Activated naive CD8-positive, alpha-beta T cell treated with anti-CD3 and anti-CD28 coated beads, Interleukin-2, amount 50 U/mL, for 24 hours (primary cell): ENCODE data around the gene SYNM.

Experiments
- ATAC-seq: fragments of 150-1000 bp; cut with Tn5 transposase; one replicate; pipeline ENCODE4 v1.10.0; 2021
- DNase-seq: peaks from one replicate; pipeline ENCODE4 v3.0.0; 2021
- H3K27ac Mint-ChIP-seq: one replicate; pipeline ENCODE4 v1.8.0; 2021; ENCODE audit warnings: mild to moderate bottlenecking, mixed read lengths
- H3K27me3 Mint-ChIP-seq: one replicate; pipeline ENCODE4 v1.8.0; 2021; ENCODE audit warnings: mixed read lengths
- H3K36me3 Mint-ChIP-seq: one replicate; pipeline ENCODE4 v1.8.0; 2021; ENCODE audit warnings: low read depth, mixed read lengths
- H3K4me1 Mint-ChIP-seq: one replicate; pipeline ENCODE4 v1.8.0; 2021; ENCODE audit warnings: mixed read lengths
- H3K4me3 Mint-ChIP-seq: one replicate; pipeline ENCODE4 v1.8.0; 2021; ENCODE audit warnings: mild to moderate bottlenecking, moderate library complexity, mixed read lengths
- H3K9me3 Mint-ChIP-seq: one replicate; pipeline ENCODE4 v1.8.0; 2021; ENCODE audit warnings: mixed read lengths

Gene SYNM

GRCh38 chr15:99130314-99130713 is 25.4 kb downstream of the SYNM start:
- H3K36me3 Mint-ChIP-seq, result no peaks in the 10 kb centered on the region
- H3K9me3 Mint-ChIP-seq, result no peaks in the 10 kb centered on the region
- peaks cover 7% of the 10 kb centered on the region for H3K4me1 Mint-ChIP-seq
- no peaks in the 10 kb centered on the region for H3K27me3 Mint-ChIP-seq
- H3K4me3 Mint-ChIP-seq, result no peak overlapping the region
- no peak for DNase-seq
- ATAC-seq, result no peak
- no peak overlapping the region for H3K27ac Mint-ChIP-seq

GRCh38 chr15:99130765-99131440 is 26.0 kb downstream of the SYNM start:
- H3K4me3 Mint-ChIP-seq, result no peak overlapping the region

GRCh38 chr15:99131441-99132023 is 26.7 kb downstream of the SYNM start:
- Mint-ChIP-seq H3K4me1 (peaks cover 7% of the 10 kb centered on the region), H3K4me3 (no peak overlapping the region), H3K36me3 (no peaks in the 10 kb centered on the region), H3K9me3 (no peaks in the 10 kb centered on the region), H3K27me3 (no peaks in the 10 kb centered on the region), H3K27ac (no peak overlapping the region)
- DNase-seq (no peak), ATAC-seq (no peak)

More at GRCh38 chr15:99130765-99131440, 26.0 kb downstream of the SYNM start:
- no peaks in the 10 kb centered on the region for H3K36me3 Mint-ChIP-seq
- H3K27ac Mint-ChIP-seq, result peak overlapping the region; percentile 57
- peaks cover 7% of the 10 kb centered on the region for H3K4me1 Mint-ChIP-seq
- no peak for ATAC-seq
- no peaks in the 10 kb centered on the region for H3K9me3 Mint-ChIP-seq
- H3K27me3 Mint-ChIP-seq, result no peaks in the 10 kb centered on the region
- DNase-seq, result no peak

- no peaks in the 10 kb centered on the region for H3K27me3 Mint-ChIP-seq
- peaks cover 7% of the 10 kb centered on the region for H3K4me1 Mint-ChIP-seq
- no peaks in the 10 kb centered on the region for H3K9me3 Mint-ChIP-seq
- DNase-seq (no peak), ATAC-seq (no peak)
- no peaks in the 10 kb centered on the region for H3K36me3 Mint-ChIP-seq
- no peak overlapping the region for H3K27ac Mint-ChIP-seq
- H3K4me3 Mint-ChIP-seq, result no peak overlapping the region
Measured at GRCh38 chr15:99132122-99132521, 27.2 kb downstream of the SYNM start.

- Mint-ChIP-seq H3K27me3 (no peaks in the 10 kb centered on the region), H3K27ac (no peak overlapping the region), H3K36me3 (no peaks in the 10 kb centered on the region), H3K4me3 (no peak overlapping the region), H3K4me1 (peaks cover 7% of the 10 kb centered on the region), H3K9me3 (no peaks in the 10 kb centered on the region)
- ATAC-seq (no peak), DNase-seq (no peak)
Measured at GRCh38 chr15:99132634-99133287, 27.9 kb downstream of the SYNM start.

GRCh38 chr15:99134317-99134821 is 29.5 kb downstream of the SYNM start:
- H3K9me3 Mint-ChIP-seq, result no peaks in the 10 kb centered on the region
- no peaks in the 10 kb centered on the region for H3K36me3 Mint-ChIP-seq
- no peak overlapping the region for H3K4me3 Mint-ChIP-seq
- H3K4me1 Mint-ChIP-seq, result peaks cover 7% of the 10 kb centered on the region
- H3K27ac Mint-ChIP-seq, result no peak overlapping the region
- no peak for ATAC-seq
- no peak for DNase-seq
- no peaks in the 10 kb centered on the region for H3K27me3 Mint-ChIP-seq

- Mint-ChIP-seq H3K27ac (no peak overlapping the region), H3K36me3 (no peaks in the 10 kb centered on the region), H3K27me3 (no peaks in the 10 kb centered on the region), H3K4me3 (no peak overlapping the region), H3K9me3 (no peaks in the 10 kb centered on the region), H3K4me1 (peaks cover 7% of the 10 kb centered on the region)
- no peak for DNase-seq
- no peak for ATAC-seq
Measured at GRCh38 chr15:99135194-99135593, 30.3 kb downstream of the SYNM start.

GRCh38 chr15:99137111-99137546 is 32.2 kb downstream of the SYNM start:
- no peak for DNase-seq
- no peak overlapping the region for H3K27ac Mint-ChIP-seq
- H3K4me3 Mint-ChIP-seq, result no peak overlapping the region
- H3K9me3 Mint-ChIP-seq, result no peaks in the 10 kb centered on the region
- no peak for ATAC-seq
- H3K36me3 Mint-ChIP-seq, result no peaks in the 10 kb centered on the region
- no peaks in the 10 kb centered on the region for H3K4me1 Mint-ChIP-seq
- H3K27me3 Mint-ChIP-seq, result no peaks in the 10 kb centered on the region

GRCh38 chr15:99137877-99138276 is 33.0 kb downstream of the SYNM start:
- Mint-ChIP-seq H3K4me1 (no peaks in the 10 kb centered on the region), H3K27ac (no peak overlapping the region), H3K4me3 (no peak overlapping the region), H3K9me3 (no peaks in the 10 kb centered on the region), H3K27me3 (no peaks in the 10 kb centered on the region), H3K36me3 (no peaks in the 10 kb centered on the region)
- ATAC-seq (no peak), DNase-seq (no peak)

- no peaks in the 10 kb centered on the region for H3K36me3 Mint-ChIP-seq
- H3K27ac Mint-ChIP-seq, result no peak overlapping the region
- DNase-seq (no peak), ATAC-seq (no peak)
- H3K9me3 Mint-ChIP-seq, result no peaks in the 10 kb centered on the region
- no peaks in the 10 kb centered on the region for H3K27me3 Mint-ChIP-seq
- H3K4me3 Mint-ChIP-seq, result no peak overlapping the region
- H3K4me1 Mint-ChIP-seq, result no peaks in the 10 kb centered on the region
Measured at GRCh38 chr15:99138491-99138982, 33.7 kb downstream of the SYNM start.

GRCh38 chr15:99139276-99139675 is 34.4 kb downstream of the SYNM start:
- no peak for ATAC-seq
- no peaks in the 10 kb centered on the region for H3K4me1 Mint-ChIP-seq

GRCh38 chr15:99140590-99140989 is 35.7 kb downstream of the SYNM start:
- H3K9me3 Mint-ChIP-seq, result no peaks in the 10 kb centered on the region
- H3K27me3 Mint-ChIP-seq, result no peaks in the 10 kb centered on the region
- no peaks in the 10 kb centered on the region for H3K36me3 Mint-ChIP-seq
- ATAC-seq (no peak), DNase-seq (no peak)
- no peak overlapping the region for H3K27ac Mint-ChIP-seq
- H3K4me3 Mint-ChIP-seq, result no peak overlapping the region
- H3K4me1 Mint-ChIP-seq, result no peaks in the 10 kb centered on the region

More at GRCh38 chr15:99139276-99139675, 34.4 kb downstream of the SYNM start:
- no peak for DNase-seq
- H3K9me3 Mint-ChIP-seq, result no peaks in the 10 kb centered on the region
- H3K4me3 Mint-ChIP-seq, result no peak overlapping the region
- no peak overlapping the region for H3K27ac Mint-ChIP-seq
- no peaks in the 10 kb centered on the region for H3K27me3 Mint-ChIP-seq
- no peaks in the 10 kb centered on the region for H3K36me3 Mint-ChIP-seq

- Mint-ChIP-seq H3K27me3 (no peaks in the 10 kb centered on the region), H3K4me1 (no peaks in the 10 kb centered on the region), H3K36me3 (no peaks in the 10 kb centered on the region), H3K9me3 (no peaks in the 10 kb centered on the region), H3K27ac (no peak overlapping the region), H3K4me3 (no peak overlapping the region)
- ATAC-seq (no peak), DNase-seq (no peak)
Measured at GRCh38 chr15:99141943-99142342, 37.1 kb downstream of the SYNM start.

GRCh38 chr15:99142562-99142961 is 37.7 kb downstream of the SYNM start:
- no peaks in the 10 kb centered on the region for H3K36me3 Mint-ChIP-seq
- DNase-seq (no peak), ATAC-seq (no peak)
- no peaks in the 10 kb centered on the region for H3K27me3 Mint-ChIP-seq
- H3K27ac Mint-ChIP-seq, result no peak overlapping the region
- H3K4me1 Mint-ChIP-seq, result no peaks in the 10 kb centered on the region
- H3K9me3 Mint-ChIP-seq, result no peaks in the 10 kb centered on the region
- H3K4me3 Mint-ChIP-seq, result no peak overlapping the region

- Mint-ChIP-seq H3K27ac (no peak overlapping the region), H3K9me3 (no peaks in the 10 kb centered on the region), H3K27me3 (no peaks in the 10 kb centered on the region), H3K36me3 (no peaks in the 10 kb centered on the region), H3K4me3 (no peak overlapping the region), H3K4me1 (no peaks in the 10 kb centered on the region)
- DNase-seq (no peak), ATAC-seq (no peak)
Measured at GRCh38 chr15:99143242-99143641, 38.4 kb downstream of the SYNM start.
